Endothelial cell (in vitro differentiated cells): ENCODE measurements around the gene RHOT1. TPM values are rescaled to one million over a fixed set of nuclear protein-coding genes. Genes with fewer than 3 reads are reported as not detected.
"Not testable (repeated sequence)": the region's sequence is repeated elsewhere in the genome, so short reads cannot be mapped to it uniquely, and the experiment has no call there.

Experiments used
- DNase-seq: peaks from one replicate; pipeline ENCODE4 v3.0.0; 2021; ENCODE audit warnings: low spot score
- H3K27ac Mint-ChIP-seq: one replicate; pipeline ENCODE4 v1.8.0; 2021; ENCODE audit warnings: mixed read lengths, inconsistent platforms; ENCODE audit not compliant: unreplicated experiment
- H3K27me3 Mint-ChIP-seq: one replicate; pipeline ENCODE4 v1.8.0; 2021; ENCODE audit warnings: mild to moderate bottlenecking, moderate library complexity, mixed read lengths, inconsistent platforms; ENCODE audit not compliant: unreplicated experiment
- H3K36me3 Mint-ChIP-seq: one replicate; pipeline ENCODE4 v1.8.0; 2021; ENCODE audit warnings: mild to moderate bottlenecking, low read depth, mixed read lengths, inconsistent platforms; ENCODE audit not compliant: unreplicated experiment
- H3K4me1 Mint-ChIP-seq: one replicate; pipeline ENCODE4 v1.8.0; 2021; ENCODE audit warnings: mild to moderate bottlenecking, mixed read lengths, inconsistent platforms; ENCODE audit not compliant: unreplicated experiment
- H3K4me3 Mint-ChIP-seq: one replicate; pipeline ENCODE4 v1.8.0; 2021; ENCODE audit warnings: mild to moderate bottlenecking, mixed read lengths, inconsistent platforms; ENCODE audit not compliant: unreplicated experiment
- H3K9me3 Mint-ChIP-seq: one replicate; pipeline ENCODE4 v1.8.0; 2021; ENCODE audit warnings: mixed read lengths, inconsistent platforms; ENCODE audit not compliant: unreplicated experiment
- long read RNA-seq: library from polyadenylated mRNA; unstranded; transcript quantifications from one replicate; pipeline ENCODE4 v2.0.0, GENCODE V29; 2020; ENCODE audit not compliant: unreplicated experiment
- total RNA-seq: library from RNA; stranded (reverse); fragmentation: NEBNext Ultra II Directional; extraction: Animal tissue kit (Norgen Biotek cat#: 25700); gene quantifications from one replicate; pipeline ENCODE4 v1.2.1, GENCODE V29; 2021; ENCODE audit not compliant: unreplicated experiment
- TF ChIP-seq, protein P1 (sequence below): fragments of 200-600 bp; sonication (generic); IDR thresholded peaks from one replicate; pipeline ENCODE4 v1.5.0; 2021; ENCODE audit warnings: antibody characterized with exemption; ENCODE audit not compliant: unreplicated experiment

RHOT1 gene
- total RNA-seq, result 21.4 TPM
- long read RNA-seq, partial matches to known transcripts, result 1 of 6 reads
- long read RNA-seq, other reads (novel, unspliced or antisense), result 3 of 6 reads

DNA sequence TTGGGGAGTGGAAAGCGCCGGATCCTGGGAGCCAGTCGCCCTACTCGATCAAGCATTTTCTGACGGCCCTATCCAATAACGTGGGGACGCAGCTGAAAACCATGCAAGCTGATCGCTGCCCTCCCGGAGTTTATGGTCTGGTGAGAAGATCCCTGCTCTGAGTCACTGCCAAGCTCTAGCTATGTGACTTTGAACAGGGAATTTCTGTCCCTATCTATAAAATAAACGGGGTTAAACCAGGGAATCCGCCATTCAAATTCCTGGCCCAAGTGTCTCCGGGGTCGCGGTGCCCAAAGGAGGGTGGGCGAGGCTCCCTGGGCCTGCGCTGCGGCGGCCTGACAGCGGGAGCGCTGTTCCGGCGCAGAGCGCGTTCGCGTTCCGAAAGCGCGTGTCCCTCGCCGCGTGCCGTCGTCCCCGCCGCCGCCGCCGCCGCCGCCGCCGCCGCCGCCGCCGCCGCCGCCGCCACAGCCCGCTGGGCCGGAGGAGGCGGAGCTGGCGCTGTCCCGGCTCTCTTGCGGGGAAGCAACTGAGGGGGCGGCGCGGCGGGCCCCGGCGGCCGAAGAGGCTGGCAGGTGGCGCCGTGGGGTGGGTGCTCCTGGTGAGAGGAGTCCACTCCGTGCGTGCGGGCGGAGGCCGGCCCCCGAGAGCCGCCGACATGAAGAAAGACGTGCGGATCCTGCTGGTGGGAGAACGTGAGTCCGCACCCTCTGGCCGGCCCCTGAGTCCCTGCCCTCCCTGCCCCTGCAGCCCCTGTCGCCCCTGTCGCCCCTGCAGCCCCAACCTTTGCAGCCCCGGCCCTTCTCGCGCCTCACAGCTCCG lies at the start of gene RHOT1:
RHOT1 (plus strand) TSS at position 465 of the 819 bp plus-strand sequence; CDS start at position 656, 191 bp downstream.
- Mint-ChIP-seq H3K27me3 (peaks cover 1% of the 10 kb centered on the region), H3K4me1 (peaks cover 18% of the 10 kb centered on the region), H3K4me3 (peak within 1 kb of the TSS; percentile 100), H3K27ac (peak within 1 kb of the TSS; percentile 89), H3K36me3 (peaks cover 5% of the 10 kb centered on the region), H3K9me3 (no peaks in the 10 kb centered on the region)
- TF ChIP-seq, protein P1, sequence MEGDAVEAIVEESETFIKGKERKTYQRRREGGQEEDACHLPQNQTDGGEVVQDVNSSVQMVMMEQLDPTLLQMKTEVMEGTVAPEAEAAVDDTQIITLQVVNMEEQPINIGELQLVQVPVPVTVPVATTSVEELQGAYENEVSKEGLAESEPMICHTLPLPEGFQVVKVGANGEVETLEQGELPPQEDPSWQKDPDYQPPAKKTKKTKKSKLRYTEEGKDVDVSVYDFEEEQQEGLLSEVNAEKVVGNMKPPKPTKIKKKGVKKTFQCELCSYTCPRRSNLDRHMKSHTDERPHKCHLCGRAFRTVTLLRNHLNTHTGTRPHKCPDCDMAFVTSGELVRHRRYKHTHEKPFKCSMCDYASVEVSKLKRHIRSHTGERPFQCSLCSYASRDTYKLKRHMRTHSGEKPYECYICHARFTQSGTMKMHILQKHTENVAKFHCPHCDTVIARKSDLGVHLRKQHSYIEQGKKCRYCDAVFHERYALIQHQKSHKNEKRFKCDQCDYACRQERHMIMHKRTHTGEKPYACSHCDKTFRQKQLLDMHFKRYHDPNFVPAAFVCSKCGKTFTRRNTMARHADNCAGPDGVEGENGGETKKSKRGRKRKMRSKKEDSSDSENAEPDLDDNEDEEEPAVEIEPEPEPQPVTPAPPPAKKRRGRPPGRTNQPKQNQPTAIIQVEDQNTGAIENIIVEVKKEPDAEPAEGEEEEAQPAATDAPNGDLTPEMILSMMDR, result no peak
- DNase-seq, result peak; percentile 84

DNA sequence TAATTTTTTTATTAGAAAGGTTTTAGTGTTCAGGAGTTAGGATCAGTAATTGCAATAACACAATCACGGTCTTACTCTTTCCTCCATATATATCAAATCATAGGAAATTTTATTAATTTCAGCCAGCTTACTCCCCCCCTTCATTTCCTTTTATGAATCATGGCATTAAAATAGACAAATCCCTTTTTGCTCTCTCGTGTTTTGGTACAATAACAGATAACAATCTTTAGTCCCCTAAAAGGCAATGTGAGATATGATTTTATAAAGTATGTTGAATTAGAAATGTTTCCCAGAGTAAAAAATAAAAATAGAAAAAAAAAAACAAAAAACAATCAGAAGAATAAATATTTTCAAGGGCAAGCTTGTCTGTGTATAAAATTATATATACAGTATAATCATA lies 42.6 kb upstream of the RHOT1 start:
- peaks cover 13% of the 10 kb centered on the region for H3K4me1 Mint-ChIP-seq
- no peaks in the 10 kb centered on the region for H3K27me3 Mint-ChIP-seq
- no peak overlapping the region for H3K4me3 Mint-ChIP-seq
- no peaks in the 10 kb centered on the region for H3K9me3 Mint-ChIP-seq
- TF ChIP-seq, protein P1, result no peak
- no peak overlapping the region for H3K27ac Mint-ChIP-seq
- H3K36me3 Mint-ChIP-seq, result no peaks in the 10 kb centered on the region
- DNase-seq, result no peak

DNA sequence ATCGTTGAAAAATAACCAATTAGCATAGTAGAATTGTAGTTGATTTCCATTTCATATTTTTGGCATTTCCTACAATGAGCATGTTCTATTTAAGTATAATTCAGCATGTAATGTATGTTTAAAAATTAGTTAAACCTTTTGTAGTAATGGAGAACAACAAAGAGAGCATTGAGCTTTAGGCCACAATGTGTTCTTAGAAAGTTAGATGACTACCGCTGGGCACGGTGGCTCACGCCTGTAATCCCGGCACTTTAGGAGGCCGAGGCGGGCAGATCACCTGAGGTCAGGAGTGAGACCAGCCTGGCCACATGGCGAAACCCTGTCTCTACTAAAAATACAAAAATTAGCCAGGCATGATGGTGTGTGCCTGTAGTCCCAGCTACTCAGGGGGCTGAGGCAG lies 42.0 kb upstream of the RHOT1 start:
- H3K36me3 Mint-ChIP-seq, H3K9me3 Mint-ChIP-seq, DNase-seq, H3K27me3 Mint-ChIP-seq, H3K4me3 Mint-ChIP-seq, H3K27ac Mint-ChIP-seq: not testable (repeated sequence)
- H3K4me1 Mint-ChIP-seq, result peaks cover 13% of the 10 kb centered on the region

DNA sequence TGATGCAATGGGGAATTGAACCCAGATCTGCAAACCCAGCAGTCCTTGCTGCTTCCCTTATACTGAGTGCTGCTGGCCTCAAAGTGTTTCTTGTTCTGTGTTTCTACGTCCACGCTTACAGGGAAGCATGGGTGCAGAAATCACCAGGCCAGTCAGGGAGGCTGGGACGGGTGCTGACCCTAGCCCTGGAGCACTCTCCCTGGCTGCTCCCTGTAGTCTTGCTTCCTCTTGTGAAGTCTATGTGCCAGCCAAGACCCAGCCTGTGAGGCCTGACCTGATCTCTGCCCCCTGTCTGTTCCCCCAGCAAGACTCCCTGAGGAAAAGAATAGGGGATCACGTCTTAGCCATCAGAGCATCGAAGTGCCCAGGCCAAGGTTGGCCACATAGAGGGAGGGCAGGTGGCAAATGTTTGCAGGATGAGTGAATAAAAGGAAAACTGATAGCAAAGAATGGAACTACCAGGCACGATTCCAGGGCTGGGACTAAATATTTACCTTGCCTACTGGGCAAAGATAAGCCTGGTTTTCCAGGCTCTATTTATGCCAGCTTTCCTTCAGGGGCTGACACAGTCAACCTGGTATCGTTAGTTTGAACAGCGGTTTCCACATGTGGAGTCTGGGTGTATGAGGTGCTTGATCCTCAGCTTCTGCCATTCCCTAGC lies 41.2 kb upstream of the RHOT1 start:
- Mint-ChIP-seq H3K27ac (no peak overlapping the region), H3K27me3 (no peaks in the 10 kb centered on the region), H3K9me3 (no peaks in the 10 kb centered on the region), H3K4me1 (peaks cover 13% of the 10 kb centered on the region), H3K4me3 (no peak overlapping the region), H3K36me3 (no peaks in the 10 kb centered on the region)
- no peak for DNase-seq
- TF ChIP-seq, protein P1, result no peak

DNA sequence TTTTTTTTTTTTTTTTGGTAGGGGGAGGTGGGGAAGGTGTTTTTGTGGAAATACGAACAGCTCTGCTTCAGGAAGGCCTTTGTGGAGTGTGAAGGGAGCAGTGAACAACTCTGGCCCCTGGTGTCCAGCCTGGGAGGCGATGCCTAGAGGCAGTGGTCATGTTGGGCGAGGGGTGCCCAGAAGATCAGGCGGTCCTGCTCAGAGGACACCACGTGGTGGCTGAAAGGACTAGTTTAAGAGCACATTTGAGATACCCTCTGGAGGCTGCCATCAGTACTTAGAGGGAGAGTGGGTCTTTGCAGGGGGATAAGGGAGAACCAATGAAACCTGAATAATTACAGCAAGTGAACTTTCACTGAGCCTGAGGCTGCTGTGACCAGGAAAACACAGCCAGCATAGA lies 40.1 kb upstream of the RHOT1 start:
- H3K4me3 Mint-ChIP-seq, result no peak overlapping the region
- TF ChIP-seq, protein P1, result no peak
- peaks cover 20% of the 10 kb centered on the region for H3K4me1 Mint-ChIP-seq
- no peaks in the 10 kb centered on the region for H3K36me3 Mint-ChIP-seq
- H3K9me3 Mint-ChIP-seq, result no peaks in the 10 kb centered on the region
- DNase-seq, result no peak
- no peaks in the 10 kb centered on the region for H3K27me3 Mint-ChIP-seq
- H3K27ac Mint-ChIP-seq, result peak overlapping the region; percentile 53
